ENCODE data around the gene CLSTN2.

GRCh38 chr3:140387244-140387643 lies 452.3 kb downstream of the CLSTN2 start:
- no peak for TF ChIP-seq MXI1 (IDR thresholded peaks at IDR 0.05; ENCODE audit: borderline replicate concordance, low read depth, low read length)
- TF ChIP-seq CTCF (conservative IDR thresholded peaks at IDR 0.05; ENCODE audit: low read depth, low read length), result no peak
- no peak for TF ChIP-seq CEBPB (IDR thresholded peaks at IDR 0.05; ENCODE audit: low read depth, low read length)
- no peak for TF ChIP-seq FOS (IDR thresholded peaks at IDR 0.05; ENCODE audit: low read depth, low read length)
- no peak for TF ChIP-seq POLR2A (IDR thresholded peaks at IDR 0.05; ENCODE audit: low read depth, low read length)
- no peak for TF ChIP-seq BHLHE40 (IDR thresholded peaks at IDR 0.05; ENCODE audit: low read depth, low read length)

All from IMR-90 (cell line).